ENCODE results near the gene SDCCAG8.
A peak's percentile ranks its signal among the peaks of the same experiment; 100 is the strongest.

Gene SDCCAG8

DNA sequence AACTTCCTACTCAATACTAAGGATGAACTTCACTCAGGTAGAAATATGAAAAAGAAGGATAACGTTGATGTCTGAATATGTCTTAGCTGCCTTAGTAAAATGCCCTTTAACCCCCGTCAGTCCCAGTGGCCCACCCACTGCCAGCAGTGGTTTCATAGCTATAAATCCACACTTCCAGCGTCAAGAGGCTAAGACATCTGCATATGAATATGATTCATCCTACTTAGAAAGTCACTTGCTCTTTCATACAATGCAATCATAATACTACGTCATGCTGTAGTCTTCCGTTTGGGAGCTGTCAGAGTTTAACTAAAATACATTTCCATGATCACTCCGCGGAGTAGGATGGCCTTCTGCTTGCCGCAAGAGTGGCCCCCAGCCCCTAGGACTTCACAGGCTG is 247.3 kb downstream of the SDCCAG8 start:
- no peak for DNase-seq (ENCODE audit: low spot score)

DNA sequence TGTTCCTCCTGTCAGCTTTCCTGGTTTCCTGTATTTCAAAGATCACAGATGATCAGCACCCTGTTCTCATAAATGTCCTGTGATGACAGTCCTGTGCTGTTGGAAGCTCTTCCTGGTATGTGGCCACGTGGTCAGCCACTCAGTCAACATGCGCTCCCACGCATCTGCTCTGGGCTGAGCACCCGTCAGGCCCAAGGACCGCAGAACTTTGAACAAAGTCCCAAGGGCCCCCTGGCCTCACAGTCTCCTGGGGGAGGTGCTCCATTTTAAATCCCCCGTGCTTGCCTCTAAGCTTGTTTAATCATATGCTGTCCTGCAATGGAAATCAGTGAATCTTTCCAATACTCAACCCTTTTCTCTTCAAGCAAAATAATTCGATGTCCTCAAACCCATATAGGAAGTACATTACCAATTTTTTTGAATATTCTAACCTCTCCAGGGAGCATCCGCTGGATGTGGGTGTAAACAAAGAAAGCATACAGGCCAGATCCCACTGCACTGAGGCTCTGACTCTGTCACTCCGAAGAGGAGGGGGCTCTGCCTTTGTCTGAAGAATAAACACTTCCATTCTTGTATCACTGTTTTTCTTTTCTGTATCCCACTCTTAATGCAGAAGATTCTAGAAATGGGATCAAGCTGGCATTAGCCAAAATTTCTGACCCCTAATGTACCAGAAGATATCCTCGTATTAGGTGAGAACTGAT is 250.3 kb downstream of the SDCCAG8 start:
- DNase-seq (ENCODE audit: low spot score), result peak; percentile 60

DNA sequence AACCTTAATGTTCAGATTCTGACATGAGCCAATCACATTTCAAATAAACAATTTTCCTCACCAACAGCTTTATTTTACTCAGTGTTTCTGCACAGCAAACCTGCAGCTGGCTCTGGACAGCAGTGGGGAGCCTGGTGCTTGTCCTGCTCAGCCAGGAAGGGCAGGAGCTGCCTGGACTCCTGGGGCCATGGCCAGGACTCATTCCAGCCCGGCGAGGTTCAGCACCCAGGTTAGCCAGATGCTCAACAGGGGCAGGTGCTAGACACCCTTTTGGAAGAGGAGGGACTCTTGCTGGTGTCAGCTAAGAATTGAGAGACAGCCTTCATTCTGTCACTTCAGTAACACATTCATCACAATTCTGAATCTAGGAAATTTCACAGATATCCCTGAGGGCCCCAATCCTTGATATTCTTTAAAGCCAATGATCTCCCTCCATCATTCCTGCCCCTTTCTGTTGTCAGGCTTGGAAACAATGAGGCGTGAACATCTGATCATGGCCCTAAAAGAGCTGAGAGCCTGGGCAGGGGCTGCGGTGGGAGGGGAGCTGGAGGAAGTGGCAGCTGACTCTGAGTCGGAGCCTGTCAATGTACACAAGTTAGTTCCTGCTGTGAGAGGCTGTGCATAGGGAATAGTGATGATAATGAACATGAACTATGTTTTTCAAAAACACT is 251.3 kb downstream of the SDCCAG8 start:
- DNase-seq (ENCODE audit: low spot score), result peak; percentile 66

DNA sequence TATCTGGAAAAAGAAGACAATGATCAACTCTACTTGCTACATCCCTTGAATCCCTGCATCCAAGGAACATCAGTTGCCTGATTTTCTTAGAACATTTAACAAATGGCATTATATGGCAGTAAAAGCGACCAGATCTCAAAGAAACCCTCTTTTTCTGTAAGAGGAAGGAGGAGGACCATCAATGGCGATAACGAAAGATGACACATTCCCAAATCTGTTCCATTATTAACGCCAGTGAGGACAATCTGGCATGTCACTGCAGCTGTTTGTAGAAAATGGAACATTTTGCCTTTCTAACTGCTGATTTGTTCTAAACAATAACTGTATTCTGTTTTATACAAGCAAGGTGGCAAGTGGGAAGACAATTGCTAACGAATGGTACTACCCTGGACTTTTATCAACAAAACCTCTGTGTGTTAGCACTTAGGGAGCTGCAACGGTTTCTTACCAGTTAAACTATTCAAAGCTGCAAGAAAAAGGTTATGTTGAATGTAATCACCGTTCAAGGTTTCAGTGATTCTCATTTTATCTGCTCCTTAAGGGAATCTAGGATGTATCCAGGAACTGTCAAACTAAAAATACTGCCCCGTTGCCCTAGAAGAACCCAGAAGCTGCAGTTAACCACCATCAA is 251.9 kb downstream of the SDCCAG8 start:
- DNase-seq (ENCODE audit: low spot score), result peak; percentile 52

DNA sequence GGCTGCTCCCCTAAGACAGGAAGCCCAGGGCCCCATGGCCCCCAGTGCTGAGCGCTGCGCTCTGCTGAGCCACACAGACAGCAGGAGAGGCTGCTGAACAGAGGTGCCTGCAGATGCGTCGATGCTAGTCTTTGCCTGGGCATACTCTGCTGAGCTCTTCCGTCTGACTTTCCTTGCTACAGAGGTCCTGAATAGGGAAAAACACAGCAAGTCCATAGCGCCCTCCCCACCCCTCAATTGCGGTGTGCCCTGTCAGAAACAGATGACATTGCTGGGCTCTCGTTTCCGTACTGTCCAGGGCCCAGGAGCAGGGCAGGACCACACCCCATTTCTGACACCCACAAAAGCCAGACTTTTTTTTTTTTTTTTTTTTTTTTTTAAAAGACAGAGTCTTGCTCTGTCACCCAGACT is 252.5 kb downstream of the SDCCAG8 start:
- peak; percentile 56 for DNase-seq (ENCODE audit: low spot score)

DNA sequence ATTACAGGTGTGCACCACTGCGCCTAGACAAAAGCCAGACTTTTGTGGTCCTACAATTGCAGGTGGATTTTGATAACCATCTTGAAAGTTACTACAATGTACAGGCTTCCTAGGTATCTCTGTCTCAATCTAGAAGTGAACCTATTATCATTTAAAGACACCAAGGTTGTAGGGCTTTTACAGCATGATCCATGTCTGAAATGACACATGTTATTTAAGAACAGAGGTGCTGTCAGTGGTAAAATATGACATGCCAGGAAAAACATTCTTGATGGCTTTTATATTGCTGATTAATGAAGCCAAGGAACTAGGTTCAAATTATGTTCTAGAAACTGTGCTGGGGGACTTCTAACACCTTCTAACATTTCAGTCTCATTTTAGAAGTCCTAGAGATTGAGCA is 253.1 kb downstream of the SDCCAG8 start:
- DNase-seq (ENCODE audit: low spot score), result no peak

DNA sequence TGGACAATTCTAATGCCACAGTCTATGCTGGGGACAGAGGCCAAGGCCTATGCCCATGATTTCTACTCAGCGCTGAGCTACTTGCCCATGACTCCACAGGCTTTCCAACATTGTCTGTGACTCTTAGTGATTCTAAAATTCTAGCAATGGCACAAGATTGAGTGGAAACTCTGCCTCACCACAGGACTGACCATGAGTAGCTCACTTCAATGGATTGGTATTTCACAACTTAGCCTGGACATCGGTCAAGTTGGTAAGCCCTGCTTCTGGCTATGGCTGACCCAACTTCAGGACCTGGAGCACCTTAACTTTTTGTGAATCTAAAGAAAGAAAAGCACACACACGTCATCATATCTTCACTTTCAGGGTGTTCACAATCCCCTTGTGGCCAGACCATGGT is 255.1 kb downstream of the SDCCAG8 start:
- DNase-seq (ENCODE audit: low spot score), result no peak

DNA sequence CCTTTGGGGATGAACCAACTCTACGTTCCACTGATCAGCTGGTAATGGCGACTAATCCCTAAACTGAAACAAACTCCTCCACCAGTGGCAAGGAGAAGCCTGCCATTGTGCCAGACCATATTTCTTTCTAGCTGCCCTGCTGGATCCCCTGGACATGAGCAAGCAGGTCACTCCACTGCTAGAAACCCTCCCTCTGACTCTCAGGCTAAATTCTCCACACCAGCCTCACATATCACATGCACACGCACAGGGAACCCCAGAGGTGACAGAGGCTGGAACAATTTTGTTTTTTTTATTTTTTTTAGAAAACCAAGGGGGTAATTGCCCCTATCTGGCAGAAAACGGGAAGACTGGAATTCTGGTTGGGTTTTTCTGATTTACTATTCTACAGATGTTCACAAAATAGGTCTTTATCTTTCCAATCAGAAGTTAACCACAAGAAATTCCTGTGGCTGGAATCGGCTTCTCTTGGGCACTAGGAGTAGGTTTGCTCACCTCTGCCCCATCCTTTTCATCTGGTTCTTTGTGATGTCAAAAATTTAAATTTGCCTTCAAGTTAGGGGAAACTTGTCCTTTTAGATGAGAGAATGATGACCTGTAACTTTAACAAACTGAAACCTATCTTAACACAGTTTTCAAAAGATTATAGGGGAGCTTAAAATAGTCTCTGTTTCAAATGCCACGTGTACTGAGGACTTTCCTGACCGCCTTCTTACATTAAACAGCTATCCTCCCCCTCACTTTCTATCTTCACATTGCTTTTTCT is 258.1 kb downstream of the SDCCAG8 start:
- no peak for DNase-seq (ENCODE audit: low spot score)

DNA sequence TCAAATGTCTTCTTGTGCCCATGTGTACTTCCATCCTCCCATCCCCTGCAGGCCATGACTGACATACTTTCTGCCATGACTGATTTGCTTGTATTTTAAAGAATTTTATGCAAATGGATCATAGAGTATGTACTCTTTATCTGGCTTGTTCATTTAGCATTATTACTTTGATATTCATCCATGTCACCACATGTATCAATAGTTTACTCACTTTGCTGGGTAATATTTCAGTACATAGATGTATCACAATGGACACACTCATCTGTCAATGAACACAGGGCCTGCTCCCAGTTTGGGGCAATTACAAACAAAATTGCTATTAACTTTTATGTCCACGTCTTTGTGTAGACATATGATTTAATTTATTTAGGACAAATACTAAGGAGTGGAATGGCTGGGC is 259.1 kb downstream of the SDCCAG8 start:
- DNase-seq (ENCODE audit: low spot score), result no peak

DNA sequence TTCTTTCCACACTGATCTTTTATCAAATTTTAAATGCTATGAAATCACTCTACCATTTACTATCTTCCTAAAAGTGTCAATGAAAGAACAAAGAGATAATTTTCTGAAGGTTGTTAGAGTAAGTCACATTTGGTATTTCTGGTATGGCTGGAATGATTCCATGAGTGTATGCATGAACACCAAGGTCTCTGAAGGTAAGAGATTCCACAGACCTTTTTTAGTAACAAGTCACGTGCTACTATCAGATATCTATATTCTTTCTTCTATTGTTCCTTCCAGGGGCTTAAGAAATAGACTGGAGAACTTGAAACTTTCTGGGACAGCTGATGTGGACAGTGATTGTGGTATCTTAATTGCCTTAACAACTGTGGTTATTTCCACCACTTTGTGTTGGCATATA is 265.0 kb downstream of the SDCCAG8 start:
- no peak for DNase-seq (ENCODE audit: low spot score)

DNA sequence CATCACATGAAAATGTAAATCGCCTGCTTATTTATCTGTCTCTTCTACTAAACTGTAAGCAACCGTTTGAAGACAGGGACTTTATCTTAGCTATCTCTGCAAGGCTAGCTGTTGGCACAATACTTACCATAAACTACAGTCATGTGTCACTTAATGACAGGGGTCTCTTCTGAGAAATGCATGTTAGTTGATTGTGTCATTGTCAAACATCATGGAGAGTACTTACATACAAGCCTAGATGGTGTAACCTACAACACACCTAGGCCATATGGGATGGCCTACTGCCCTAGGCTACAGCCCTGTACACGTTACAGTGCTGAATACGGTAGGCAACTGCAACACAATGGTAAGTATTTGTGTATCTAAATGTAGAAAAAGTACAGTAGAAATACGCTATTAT is 267.9 kb downstream of the SDCCAG8 start:
- no peak for DNase-seq (ENCODE audit: low spot score)

DNA sequence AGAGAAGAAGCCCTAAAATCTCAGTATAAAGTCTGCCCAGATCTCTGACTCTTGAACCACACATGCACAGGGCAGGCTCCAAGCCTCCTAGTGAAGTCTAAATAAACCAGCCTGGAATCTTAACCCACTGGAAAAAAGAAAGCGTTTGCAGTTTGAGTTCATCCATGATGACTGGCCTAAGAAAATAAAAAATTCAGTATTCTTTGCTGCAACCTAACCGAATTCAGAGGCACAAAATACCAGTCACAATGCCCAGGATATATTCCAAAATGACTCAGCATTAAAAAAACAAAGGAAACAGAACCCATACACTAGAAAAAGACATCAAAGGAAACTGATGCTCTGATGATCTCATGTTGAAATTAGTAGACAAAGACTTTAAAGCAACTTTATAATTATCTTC is 269.2 kb downstream of the SDCCAG8 start:
- no peak for DNase-seq (ENCODE audit: low spot score)

DNA sequence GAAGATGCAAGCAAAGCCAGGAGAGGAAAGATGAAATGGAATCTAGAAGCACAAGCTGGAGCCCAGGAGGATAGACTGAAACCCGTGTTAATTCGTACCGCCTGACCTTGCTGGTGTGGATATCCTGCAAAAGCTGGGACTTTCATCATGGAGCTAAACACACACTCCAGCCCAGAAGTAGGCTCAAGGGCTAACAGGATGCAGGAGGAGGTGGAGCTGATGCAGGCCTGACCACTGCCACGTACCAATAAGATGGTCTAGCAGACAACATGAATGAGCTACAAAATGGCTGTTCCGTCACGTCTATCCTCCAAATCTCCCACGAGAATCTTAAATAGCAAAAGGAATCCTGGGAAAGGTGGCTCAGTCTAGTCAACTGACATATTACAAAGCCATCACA is 270.3 kb downstream of the SDCCAG8 start:
- no peak for DNase-seq (ENCODE audit: low spot score)

DNA sequence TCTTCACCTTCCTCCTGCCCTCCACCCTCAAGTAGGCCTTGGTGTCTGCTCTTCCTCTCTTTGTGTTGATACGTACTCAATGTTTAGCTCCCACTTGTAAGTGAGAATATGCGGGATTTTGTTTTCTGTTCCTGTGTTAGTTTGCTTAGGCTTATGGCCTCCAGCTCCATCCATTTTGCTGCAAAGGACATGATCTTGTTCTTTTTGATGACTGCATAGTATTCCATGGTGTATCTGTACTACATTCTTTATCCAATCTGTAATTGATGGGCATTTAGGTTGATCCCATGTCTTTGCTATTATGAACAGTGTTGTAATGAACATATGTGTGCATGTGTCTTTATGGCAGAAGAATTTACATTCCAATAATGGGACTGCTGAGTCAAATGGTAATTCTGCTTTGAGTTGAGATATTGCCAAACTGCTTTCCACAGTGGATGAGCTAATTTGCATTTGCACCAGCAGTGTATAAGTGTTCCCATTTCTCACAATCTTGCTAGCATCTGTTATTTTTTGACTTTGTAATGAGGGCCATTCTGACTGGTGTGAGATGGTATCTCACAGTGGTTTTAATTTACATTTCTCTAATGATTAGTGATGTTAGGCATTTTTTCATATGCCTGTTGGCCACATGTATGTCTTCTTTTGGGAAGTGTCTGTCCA is 272.7 kb downstream of the SDCCAG8 start:
- no peak for DNase-seq (ENCODE audit: low spot score)

DNA sequence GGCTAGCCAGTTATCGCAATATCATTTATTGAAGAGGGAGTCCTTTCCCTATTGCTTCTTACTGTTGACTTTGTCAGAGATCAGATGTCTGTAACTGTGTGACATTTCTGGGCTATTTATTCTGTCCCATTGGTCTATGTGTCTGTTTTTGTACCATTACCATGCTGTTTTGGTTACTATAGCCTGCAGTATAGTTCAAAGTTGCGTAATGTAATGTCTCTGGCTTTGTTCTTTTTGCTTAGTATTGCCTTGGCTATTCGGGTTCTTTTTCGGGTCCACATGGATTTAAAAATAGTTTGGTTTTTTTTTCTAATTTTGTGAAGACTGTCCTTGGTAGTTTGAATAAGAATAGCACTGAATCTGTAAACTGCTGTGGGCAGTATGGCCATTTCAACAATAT is 273.7 kb downstream of the SDCCAG8 start:
- no peak for DNase-seq (ENCODE audit: low spot score)

DNA sequence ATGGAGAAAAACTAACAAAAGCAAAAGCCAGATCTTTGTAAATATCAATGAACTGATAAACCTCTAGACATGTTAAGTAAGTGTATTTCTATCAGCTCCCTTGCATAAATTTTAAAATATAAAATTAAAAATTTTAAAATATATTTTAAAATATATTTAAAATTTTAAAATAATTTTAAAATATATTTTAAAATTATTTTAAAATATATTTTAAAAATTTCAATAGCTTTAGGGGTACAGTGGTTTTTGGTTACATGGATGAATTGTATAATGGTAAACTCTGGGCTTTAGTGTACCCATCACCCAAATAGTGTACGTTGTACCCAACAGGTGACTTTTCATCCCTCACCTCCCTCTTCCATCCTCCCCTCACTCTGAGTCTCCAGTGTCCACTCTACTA is 279.2 kb downstream of the SDCCAG8 start:
- no peak for DNase-seq (ENCODE audit: low spot score)

DNA sequence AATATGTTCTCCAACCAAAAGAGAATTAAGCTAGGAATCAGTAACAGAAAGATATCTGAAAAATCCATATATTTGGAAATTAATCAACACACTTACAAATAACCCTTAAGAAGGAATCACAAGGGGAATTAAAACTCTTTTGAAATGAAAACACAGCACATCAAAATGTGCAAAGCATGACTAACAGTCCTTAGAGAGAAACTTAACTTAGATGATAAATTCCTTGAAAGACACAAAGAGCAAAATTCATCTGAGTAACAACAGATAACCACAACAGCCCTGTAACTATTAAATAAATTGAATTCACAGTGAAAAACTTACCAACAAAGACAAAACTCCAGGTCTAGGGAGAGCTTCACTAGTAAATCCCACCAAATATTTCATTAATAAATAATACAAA is 283.8 kb downstream of the SDCCAG8 start:
- no peak for DNase-seq (ENCODE audit: low spot score)

DNA sequence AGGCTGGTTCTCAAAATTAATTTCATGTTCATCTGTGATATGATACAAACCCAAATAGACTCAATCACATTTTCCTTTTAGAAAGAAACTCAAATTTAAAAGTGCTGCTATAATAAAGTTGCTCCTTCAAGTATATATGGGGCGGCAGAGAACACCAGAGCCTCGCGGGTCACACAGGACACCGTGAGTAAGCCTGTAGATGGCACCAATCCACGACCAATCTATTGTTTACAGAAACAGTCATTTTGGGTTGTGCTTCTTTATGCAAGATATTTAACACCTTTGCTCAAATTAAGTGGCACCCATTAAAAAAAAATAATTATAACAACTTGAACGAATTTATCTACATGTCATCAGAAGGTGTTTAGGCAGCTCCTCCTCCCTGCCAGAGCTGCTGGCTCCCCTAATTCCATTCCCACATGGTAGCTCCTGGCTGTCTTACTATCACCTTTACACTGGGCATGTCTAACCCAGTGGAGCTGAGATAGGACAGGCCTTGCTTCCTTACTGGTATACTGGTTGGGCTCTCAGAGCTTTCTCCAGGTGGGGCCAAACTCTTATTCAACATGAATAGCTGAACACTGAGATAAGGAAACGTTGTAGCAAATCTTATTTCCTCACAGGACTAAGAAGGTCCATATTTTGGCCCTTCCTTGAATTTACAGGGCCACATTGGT is 287.0 kb downstream of the SDCCAG8 start:
- DNase-seq (ENCODE audit: low spot score), result no peak

DNA sequence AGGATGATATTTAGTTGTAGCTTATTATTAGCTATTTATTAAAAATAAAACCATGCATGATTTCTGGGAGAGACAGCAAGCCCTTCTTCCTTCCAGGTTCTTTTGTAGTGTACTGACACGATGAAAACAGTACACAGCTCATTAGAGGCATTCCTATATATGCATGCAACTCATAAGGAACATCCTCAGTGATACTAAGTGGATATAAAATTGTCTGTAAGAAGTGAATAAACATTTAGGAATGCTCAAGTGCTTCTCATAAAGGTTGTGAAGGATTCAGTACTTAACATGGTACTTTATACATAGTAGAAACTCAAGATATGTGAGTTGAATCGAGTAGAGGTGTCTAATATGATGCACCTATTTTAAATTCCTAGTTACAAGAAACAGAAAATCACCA is 287.7 kb downstream of the SDCCAG8 start:
- DNase-seq (ENCODE audit: low spot score), result no peak

DNA sequence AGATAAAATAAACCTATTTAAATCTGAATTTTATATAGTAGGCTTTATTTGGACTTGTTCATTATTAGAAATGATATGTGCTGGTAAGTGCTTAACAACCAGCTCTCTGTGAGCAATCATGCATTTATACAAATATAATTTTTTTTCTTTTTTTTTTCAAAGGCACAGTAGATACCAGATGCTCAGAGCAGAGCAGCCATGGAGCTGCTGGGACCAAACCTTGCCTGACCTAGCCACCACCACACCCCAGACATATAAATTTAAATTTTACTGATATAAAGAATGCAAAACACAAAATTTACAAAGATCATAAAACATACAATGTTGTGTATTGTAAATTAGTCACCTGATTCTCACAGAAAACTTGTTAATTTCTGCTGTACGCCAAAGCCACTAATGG is 290.6 kb downstream of the SDCCAG8 start:
- no peak for DNase-seq (ENCODE audit: low spot score)

DNA sequence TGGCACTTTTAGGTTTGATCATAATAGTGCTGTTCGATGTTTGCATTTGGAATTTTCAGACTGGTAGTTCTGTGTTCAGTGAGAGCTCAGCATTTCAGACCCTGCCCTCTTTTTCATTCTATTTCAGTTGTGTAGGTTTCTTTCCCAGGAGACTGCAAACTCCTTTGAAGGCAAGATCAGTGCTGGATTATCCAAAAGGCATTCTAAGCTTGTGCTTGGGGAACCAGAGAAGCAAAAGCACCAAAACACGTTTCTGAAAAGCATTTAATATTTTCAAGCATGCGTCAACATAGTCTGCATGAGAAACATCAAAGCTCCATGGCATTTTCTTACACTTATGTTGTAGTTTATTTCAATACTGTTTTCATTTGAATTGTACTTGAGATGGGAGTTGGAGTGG is 292.1 kb downstream of the SDCCAG8 start:
- DNase-seq (ENCODE audit: low spot score), result no peak

DNA sequence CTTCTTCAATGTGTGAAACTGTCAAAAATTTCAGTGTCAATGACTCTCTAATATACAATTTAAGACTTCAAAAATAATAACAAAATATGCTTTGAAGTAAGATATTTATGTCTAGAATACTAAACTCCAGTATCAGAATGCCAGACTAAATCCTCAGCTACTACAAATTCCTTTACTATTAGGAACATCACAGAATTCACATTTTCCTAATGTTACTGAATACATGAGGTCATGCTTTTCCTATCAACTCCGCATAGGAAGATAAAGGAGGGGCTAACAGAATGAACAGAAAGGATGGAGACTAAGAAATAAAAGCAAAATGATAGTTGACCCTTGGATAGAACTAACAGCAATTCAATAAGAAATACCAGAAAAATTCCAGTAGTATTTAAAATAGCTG is 292.7 kb downstream of the SDCCAG8 start:
- DNase-seq (ENCODE audit: low spot score), result no peak

Measured in globus pallidus (tissue), 1 donor.